Heart left ventricle (tissue), 16 donors: ENCODE results near the gene ABO. TPM values are rescaled to one million over a fixed set of nuclear protein-coding genes. Genes with fewer than 3 reads are reported as not detected.
A peak's percentile ranks its signal among the peaks of the same experiment; 100 is the strongest.

Experiments used
- ATAC-seq, 4 donors: fragments of 200-7000 bp; cut with Tn5 transposase; one replicate each; pipeline ENCODE4 v1.9.1; 2020 to 2022; ENCODE audit warnings: moderate library complexity in 4 of 4, mild to moderate bottlenecking in 3 of 4, moderate number of reproducible peaks in 1 of 4
- DNase-seq, 5 donors: peaks; one replicate each; pipeline ENCODE4 v3.0.0-alpha.2; 2020
- H3K27ac ChIP-seq, 12 donors: fragments of 200-600 bp; sonication (generic) in 4 of 12; one replicate each; pipeline versions ENCODE4 v1.5.0 to v1.8.0; 2016 to 2022; ENCODE audit warnings: mild to moderate bottlenecking in 2 of 12
- H3K27me3 ChIP-seq, 9 donors: fragments of 200-600 bp; sonication (generic) in 2 of 9; one replicate each; pipeline versions ENCODE4 v1.5.1 to v1.8.0; 2016 to 2022; ENCODE audit warnings: mild to moderate bottlenecking in 3 of 9
- H3K36me3 ChIP-seq, 9 donors: fragments of 200-600 bp; sonication (generic) in 2 of 9; one replicate each; pipeline versions ENCODE4 v1.5.0 to v1.8.0; 2018 to 2022; ENCODE audit warnings: mild to moderate bottlenecking in 2 of 9
- H3K4me1 ChIP-seq, 12 donors: fragments of 200-600 bp; sonication (generic) in 4 of 12; one replicate each; pipeline versions ENCODE4 v1.5.0 to v1.8.0; 2016 to 2022; ENCODE audit warnings: mild to moderate bottlenecking in 3 of 12
- H3K4me3 ChIP-seq, 12 donors: fragments of 200-600 bp; sonication (generic) in 4 of 12; one replicate each; pipeline versions ENCODE4 v1.5.0 to v1.8.0; 2017 to 2022; ENCODE audit warnings: mild to moderate bottlenecking in 9 of 12, moderate library complexity in 4 of 12
- H3K9me3 ChIP-seq, 12 donors: fragments of 200-600 bp; sonication (generic) in 4 of 12; one replicate each; pipeline versions ENCODE4 v1.5.0 to v1.8.0; 2016 to 2022; ENCODE audit warnings: mild to moderate bottlenecking in 1 of 12
- CTCF ChIP-seq, 12 donors: fragments of 200-600 bp; sonication (generic) in 4 of 12; IDR thresholded peaks; one replicate each; pipeline versions ENCODE4 v1.5.0 to v1.8.0; 2018 to 2022; ENCODE audit warnings: antibody characterized with exemption in 12 of 12, mild to moderate bottlenecking in 5 of 12
- POLR2A ChIP-seq, 2 donors: fragments of 450-650 bp; IDR thresholded peaks; one replicate each; pipeline ENCODE4 v1.6.1; 2017; ENCODE audit warnings: antibody characterized with exemption in 2 of 2, mild to moderate bottlenecking in 2 of 2, moderate library complexity in 2 of 2
- WGBS, 4 donors: extraction: QIAGEN DNeasy Blood & Tissue Kit in 2 of 4; methylation state at CpG; one replicate each; pipeline versions ENCODE4 v1.1.5 to v1.1.7; 2013 to 2018; 5-methylcytosine and 5-hydroxymethylcytosine counted together
- intact Hi-C, 10 donors: fragments of 100-400 bp; cut with DNase I; formaldehyde crosslinking; loops; one replicate each; pipeline versions ENCODE4 v1.11.1 to v1.14.2; 2022
- polyA plus RNA-seq, 2 donors: library from polyadenylated mRNA; stranded (reverse); fragments of 200-250 nt; gene quantifications; one replicate each; pipeline ENCODE4 v1.2.3, GENCODE V29; 2013
- total RNA-seq, 9 donors: library from RNA; depleted of rRNA in 2 of 9; stranded (reverse); fragments of >200 nt in 2 of 9; fragmentation: NEBNext Ultra II Directional in 3 of 9; extraction: Animal tissue kit (Norgen Biotek cat#: 25700) in 3 of 9; gene quantifications; one replicate each; pipeline versions ENCODE4 v1.1.0 to v1.2.4, GENCODE V29; 2016 to 2023
- donor health status: ischemic (EF 13 %, LVEDD 7.1; RV severe dilation, severe dysfunction).
- donor health status: healthy with polysubstance abuse.
- donor health status: DM: no; HTN: yes; CAD: no.
- donor health status: DM: no; HTN: no; CAD: no.
- donor health status: ischemic (EF 25% LVEDD 6.9; RV normal size, moderate dysfunction).
- donor health status: ischemic (EF 25% LVEDD 5.7; RV mildly dilated, moderate dysfunction).
- donor health status: healthy.
- donor health status: DM: yes; HTN: yes; CAD: no.
- donor health status: ischemic (EF 35%, LVEDD 5.7; RV mildly dilated, moderate dysfunction).
- donor health status: nonischemic (EF 11% LVEDD 7.7; RV severe dilation, severe dysfunction).
- donor health status: DM: yes; HTN: yes; CAD: no.
- donor health status: PGD.
- donor health status: ischemic (EF 29% LVEDD 5.4; RV normal size, mild dysfunction).
- donor health status: nonischemic (EF 23%, LVEDD 6.1; RV moderate dilation, normal function).

Gene ABO
- total and polyA plus RNA-seq, 11 donors, result 0.43 to 3.5 (median 1.9) TPM

- intact Hi-C loops, result no loop called here
- DNase-seq, result no peak
- Histone ChIP-seq H3K4me1 (peaks cover 0 to 6% (median 0%) of the 10 kb centered on the region in 12 donors), H3K27me3 (peaks cover 0 to 3% (median 0%) of the 10 kb centered on the region in 9 donors), H3K9me3 (no peaks in the 10 kb centered on the region), H3K36me3 (no peaks in the 10 kb centered on the region), H3K4me3 (no peak overlapping the region), H3K27ac (no peak overlapping the region)
- no peak for TF ChIP-seq POLR2A (IDR thresholded peaks at IDR 0.05)
- TF ChIP-seq CTCF (IDR thresholded peaks at IDR 0.05), result no peak
- WGBS, 4 donors, result 84 to 96% (median 93%) methylated on average over 6 of the region's 6 CpGs
- peak in 1 of 4 donors; percentile 26 for ATAC-seq
Measured at GRCh38 chr9:133246991-133247390, 28.0 kb downstream of the ABO start.

GRCh38 chr9:133246562-133246961 is 28.4 kb downstream of the ABO start:
- TF ChIP-seq CTCF (IDR thresholded peaks at IDR 0.05) (no peak), POLR2A (IDR thresholded peaks at IDR 0.05) (no peak)
- intact Hi-C loops, result no loop called here
- Histone ChIP-seq H3K4me1 (peaks cover 0 to 1% (median 0%) of the 10 kb centered on the region in 12 donors), H3K27ac (no peak overlapping the region), H3K36me3 (no peaks in the 10 kb centered on the region), H3K4me3 (no peak overlapping the region), H3K9me3 (no peaks in the 10 kb centered on the region), H3K27me3 (peaks cover 0 to 3% (median 0%) of the 10 kb centered on the region in 9 donors)
- DNase-seq (no peak), ATAC-seq (no peak)
- WGBS, 4 donors, result 82 to 88% (median 86%) methylated on average over 9 to 16 of the region's 16 CpGs

GRCh38 chr9:133242991-133243390 is 32.0 kb downstream of the ABO start:
- Histone ChIP-seq H3K27me3 (no peaks in the 10 kb centered on the region), H3K4me1 (peaks cover 0 to 18% (median 15%) of the 10 kb centered on the region in 12 donors), H3K27ac (no peak overlapping the region), H3K4me3 (no peak overlapping the region), H3K9me3 (no peaks in the 10 kb centered on the region), H3K36me3 (no peaks in the 10 kb centered on the region)
- 74 to 81% (median 75%) methylated on average over 8 of the region's 8 CpGs for WGBS, 4 donors
- DNase-seq, result no peak
- no peak for ATAC-seq
- TF ChIP-seq POLR2A (IDR thresholded peaks at IDR 0.05) (no peak), CTCF (IDR thresholded peaks at IDR 0.05) (no peak)
- intact Hi-C loops, result no loop called here

- WGBS, 4 donors, result 79 to 88% (median 83%) methylated on average over 14 of the region's 14 CpGs
- DNase-seq, result no peak
- peaks cover 0 to 22% (median 18%) of the 10 kb centered on the region in 12 donors for H3K4me1 ChIP-seq
- H3K9me3 ChIP-seq, result no peaks in the 10 kb centered on the region
- intact Hi-C loops, result no loop called here
- H3K27me3 ChIP-seq, result no peaks in the 10 kb centered on the region
- H3K27ac ChIP-seq, result no peak overlapping the region
- TF ChIP-seq CTCF (IDR thresholded peaks at IDR 0.05) (no peak), POLR2A (IDR thresholded peaks at IDR 0.05) (no peak)
- H3K4me3 ChIP-seq, result no peak overlapping the region
- no peak for ATAC-seq
- no peaks in the 10 kb centered on the region for H3K36me3 ChIP-seq
Measured at GRCh38 chr9:133242241-133242640, 32.8 kb downstream of the ABO start.
